ENCODE measurements around the gene RBM20.

The RBM20 gene

GRCh38 chr10:110883924-110884323, 239.8 kb downstream of the RBM20 start:
- ChIA-PET POLR2A (no interaction called here), CTCF (interaction anchor here (0.7 to 1.7 kb wide), 3 partner anchors 11 to 12 kb away, joined by 3 to 6 read pairs (median 3); no protein-coding TSS in a partner anchor)
- DNase-seq (ENCODE audit: low read depth, low spot score): no peak
- no peak overlapping the region for H3K4me3 ChIP-seq (ENCODE audit: low read depth, low read length)
- no peak for TF ChIP-seq CTCF (IDR thresholded peaks at IDR 0.05; ENCODE audit: insufficient read depth, low read length, missing control alignments)

- no peak overlapping the region for H3K4me3 ChIP-seq (ENCODE audit: low read depth, low read length)
- CTCF ChIA-PET: interaction anchor here (1.1 to 2.4 kb wide), 4 partner anchors 11 to 140 kb away, joined by 3 to 15 read pairs (median 6); no protein-coding TSS in a partner anchor
- POLR2A ChIA-PET: interaction anchor here (1.3 kb wide), 1 partner anchor 15 kb away, joined by 4 read pairs; the partner anchor contains the start of gene PDCD4
- TF ChIP-seq CTCF (IDR thresholded peaks at IDR 0.05; ENCODE audit: insufficient read depth, low read length, missing control alignments): no peak
- no peak for DNase-seq (ENCODE audit: low read depth, low spot score)
Measured at GRCh38 chr10:110885932-110886674, 242.0 kb downstream of the RBM20 start.

GRCh38 chr10:110887560-110887959, 243.4 kb downstream of the RBM20 start:
- DNase-seq (ENCODE audit: low read depth, low spot score): no peak
- TF ChIP-seq CTCF (IDR thresholded peaks at IDR 0.05; ENCODE audit: insufficient read depth, low read length, missing control alignments): no peak
- ChIA-PET POLR2A (interaction anchor here (1.3 kb wide), 1 partner anchor 16 kb away, joined by 4 read pairs; the partner anchor contains the start of gene PDCD4), CTCF (interaction anchor here (0.9 to 2.4 kb wide), 7 partner anchors 10 to 277 kb away, joined by 3 to 15 read pairs (median 4); no protein-coding TSS in a partner anchor)
- no peak overlapping the region for H3K4me3 ChIP-seq (ENCODE audit: low read depth, low read length)

Data from AG04449 (cell line).